Activated naive CD8-positive, alpha-beta T cell treated with anti-CD3 and anti-CD28 coated beads, Interleukin-2, amount 10 ng/mL, durations not matched to agents 7 days and 5 days (primary cell): Measurements from ENCODE around the gene TPK1. TPM values are rescaled to one million over a fixed set of nuclear protein-coding genes. Genes with fewer than 3 reads are reported as not detected.

ENCODE experiments used
- ATAC-seq: fragments of 150-1000 bp; cut with Tn5 transposase; one replicate; pipeline ENCODE4 v1.10.0; 2021; ENCODE audit warnings: low read depth, moderate library complexity
- POLR2A ChIA-PET: fragments of 350-600 bp; sonication (Branson Sonifier 250); formaldehyde crosslinking; loops from one replicate; lab custom pipeline; 2021; ENCODE audit warnings: antibody characterized with exemption; lab: Charles Lee
- DNase-seq: peaks from one replicate; pipeline ENCODE4 v3.0.0; 2021
- H3K27ac Mint-ChIP-seq: one replicate; pipeline ENCODE4 v1.8.0; 2022; ENCODE audit warnings: mild to moderate bottlenecking, mixed read lengths
- H3K27me3 Mint-ChIP-seq: one replicate; pipeline ENCODE4 v1.8.0; 2022; ENCODE audit warnings: mild to moderate bottlenecking, moderate library complexity, mixed read lengths
- H3K36me3 Mint-ChIP-seq: one replicate; pipeline ENCODE4 v1.8.0; 2021; ENCODE audit warnings: mild to moderate bottlenecking, mixed read lengths
- H3K4me1 Mint-ChIP-seq: one replicate; pipeline ENCODE4 v1.8.0; 2021; ENCODE audit warnings: mixed read lengths
- H3K4me3 Mint-ChIP-seq: one replicate; pipeline ENCODE4 v1.8.0; 2022; ENCODE audit warnings: mild to moderate bottlenecking, moderate library complexity, mixed read lengths
- H3K9me3 Mint-ChIP-seq: one replicate; pipeline ENCODE4 v1.8.0; 2021; ENCODE audit warnings: mixed read lengths
- total RNA-seq, 2 experiments: library from RNA; stranded (reverse); gene quantifications; one replicate each; pipeline ENCODE4 v1.2.3, GENCODE V29; 2021

The TPK1 gene
- total RNA-seq, 2 experiments from 2014 or later: 17.7 to 21.0 TPM

DNA sequence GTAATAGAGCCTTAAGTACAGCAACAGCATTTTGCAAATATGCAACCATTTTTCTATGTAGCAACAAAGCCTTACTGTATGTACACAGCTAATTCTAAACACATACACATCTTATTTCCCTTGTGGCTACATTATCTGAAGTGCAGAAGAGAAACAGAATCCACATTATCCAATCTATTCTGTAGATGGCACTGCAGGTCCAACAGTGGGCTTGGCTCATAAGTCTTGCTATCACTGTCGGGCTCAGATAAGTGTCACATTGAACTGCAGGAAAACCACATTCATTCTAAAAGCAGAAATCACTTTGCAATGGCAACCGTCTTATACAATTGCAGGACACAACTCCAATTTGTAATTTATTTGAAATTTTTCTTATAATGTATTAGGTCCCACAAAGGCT is 322.5 kb downstream of the TPK1 start:
- ATAC-seq (no peak), DNase-seq (no peak)
- H3K27ac Mint-ChIP-seq: no peak overlapping the region
- no peaks in the 10 kb centered on the region for H3K9me3 Mint-ChIP-seq
- no peaks in the 10 kb centered on the region for H3K36me3 Mint-ChIP-seq
- H3K4me1 Mint-ChIP-seq: peaks cover 3% of the 10 kb centered on the region
- POLR2A ChIA-PET: no interaction called here
- H3K27me3 Mint-ChIP-seq: no peaks in the 10 kb centered on the region
- no peak overlapping the region for H3K4me3 Mint-ChIP-seq

GRCh38 chr7:144510621-144511020 is 325.2 kb downstream of the TPK1 start:
- no peak overlapping the region for H3K4me3 Mint-ChIP-seq
- H3K27me3 Mint-ChIP-seq: no peaks in the 10 kb centered on the region
- POLR2A ChIA-PET: no interaction called here
- DNase-seq (no peak), ATAC-seq (no peak)
- H3K27ac Mint-ChIP-seq: no peak overlapping the region
- no peaks in the 10 kb centered on the region for H3K4me1 Mint-ChIP-seq
- no peaks in the 10 kb centered on the region for H3K36me3 Mint-ChIP-seq
- no peaks in the 10 kb centered on the region for H3K9me3 Mint-ChIP-seq

DNA sequence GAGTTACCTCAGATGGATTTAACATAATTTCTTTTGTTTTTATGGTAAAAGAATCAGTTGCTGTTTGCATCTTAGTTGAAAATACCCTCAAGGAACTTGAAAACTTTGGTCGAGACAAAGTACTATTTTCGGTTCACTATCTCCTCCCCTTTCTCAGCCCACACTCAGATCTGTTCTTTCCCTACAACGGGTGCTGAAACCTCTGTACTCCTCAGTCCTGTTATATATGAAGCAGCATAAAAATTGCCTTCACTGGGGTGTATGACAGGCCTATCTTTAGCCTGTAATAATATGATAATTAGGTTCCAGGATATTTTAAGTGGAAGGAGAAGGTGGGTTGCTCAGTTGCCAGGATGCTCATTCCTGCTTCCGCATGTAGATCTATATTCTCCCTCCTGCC is 327.2 kb downstream of the TPK1 start:
- no peaks in the 10 kb centered on the region for H3K4me1 Mint-ChIP-seq
- ATAC-seq (no peak), DNase-seq (no peak)
- peaks cover 2% of the 10 kb centered on the region for H3K36me3 Mint-ChIP-seq
- no peaks in the 10 kb centered on the region for H3K9me3 Mint-ChIP-seq
- no peaks in the 10 kb centered on the region for H3K27me3 Mint-ChIP-seq
- POLR2A ChIA-PET: no interaction called here
- H3K4me3 Mint-ChIP-seq: no peak overlapping the region
- no peak overlapping the region for H3K27ac Mint-ChIP-seq

DNA sequence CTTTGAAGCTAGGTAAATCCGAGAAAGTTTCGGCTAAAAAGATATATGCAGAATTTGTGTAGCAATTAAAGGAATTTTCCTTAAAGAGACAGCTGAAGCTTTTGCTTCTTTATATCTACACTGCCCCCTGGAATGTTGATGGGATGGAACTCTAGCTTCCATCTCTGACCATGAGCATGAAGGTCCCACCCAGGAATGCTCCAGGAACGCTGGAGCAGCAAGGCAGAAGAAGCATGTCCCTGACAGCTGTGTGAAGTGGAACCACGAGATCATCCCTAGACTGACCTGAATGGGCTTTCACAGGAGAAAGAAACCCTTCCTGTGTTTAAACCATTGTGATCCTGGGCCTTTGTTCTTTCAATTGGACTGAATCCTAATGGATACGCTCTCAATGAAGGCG is 332.6 kb downstream of the TPK1 start:
- H3K4me1 Mint-ChIP-seq: no peaks in the 10 kb centered on the region
- no peak overlapping the region for H3K27ac Mint-ChIP-seq
- H3K4me3 Mint-ChIP-seq: no peak overlapping the region
- DNase-seq (no peak), ATAC-seq (no peak)
- POLR2A ChIA-PET: no interaction called here
- H3K36me3 Mint-ChIP-seq: peaks cover 2% of the 10 kb centered on the region
- no peaks in the 10 kb centered on the region for H3K27me3 Mint-ChIP-seq
- no peaks in the 10 kb centered on the region for H3K9me3 Mint-ChIP-seq

GRCh38 chr7:144500225-144500624 is 335.6 kb downstream of the TPK1 start:
- POLR2A ChIA-PET: no interaction called here
- no peak overlapping the region for H3K4me3 Mint-ChIP-seq

GRCh38 chr7:144497282-144497681 is 338.6 kb downstream of the TPK1 start:
- ATAC-seq (no peak), DNase-seq (no peak)
- Mint-ChIP-seq H3K27me3 (no peaks in the 10 kb centered on the region), H3K4me1 (no peaks in the 10 kb centered on the region), H3K27ac (no peak overlapping the region), H3K9me3 (no peaks in the 10 kb centered on the region), H3K4me3 (no peak overlapping the region), H3K36me3 (no peaks in the 10 kb centered on the region)
- POLR2A ChIA-PET: no interaction called here

More at GRCh38 chr7:144500225-144500624, 335.6 kb downstream of the TPK1 start:
- no peak overlapping the region for H3K27ac Mint-ChIP-seq
- H3K27me3 Mint-ChIP-seq: no peaks in the 10 kb centered on the region
- H3K36me3 Mint-ChIP-seq: no peaks in the 10 kb centered on the region
- no peaks in the 10 kb centered on the region for H3K9me3 Mint-ChIP-seq
- DNase-seq: no peak
- H3K4me1 Mint-ChIP-seq: no peaks in the 10 kb centered on the region
- no peak for ATAC-seq

GRCh38 chr7:144494355-144494754 is 341.5 kb downstream of the TPK1 start:
- Mint-ChIP-seq H3K4me3 (no peak overlapping the region), H3K4me1 (peaks cover 3% of the 10 kb centered on the region), H3K36me3 (no peaks in the 10 kb centered on the region), H3K27me3 (no peaks in the 10 kb centered on the region), H3K9me3 (no peaks in the 10 kb centered on the region), H3K27ac (no peak overlapping the region)
- POLR2A ChIA-PET: no interaction called here
- DNase-seq (no peak), ATAC-seq (no peak)

DNA sequence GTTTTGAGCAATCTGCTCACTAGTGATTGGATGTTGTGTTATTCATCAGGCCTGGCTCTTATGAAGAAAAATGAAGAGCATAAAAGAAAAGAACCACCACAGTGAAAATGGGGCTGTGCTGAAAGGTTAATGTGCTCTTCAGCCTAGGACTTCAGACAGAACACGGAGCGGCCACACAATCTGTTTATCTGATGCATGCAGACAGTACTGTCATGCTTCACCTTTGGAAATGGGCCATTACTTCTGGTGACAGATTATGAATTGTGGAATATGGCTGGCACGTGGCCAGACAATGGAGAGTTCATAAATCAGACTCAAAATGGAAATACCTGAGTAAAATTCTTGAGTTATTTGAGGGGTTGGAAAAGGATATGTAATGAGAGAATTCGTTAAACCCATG is 346.3 kb downstream of the TPK1 start:
- DNase-seq (no peak), ATAC-seq (no peak)

GRCh38 chr7:144488977-144489376 is 346.9 kb downstream of the TPK1 start:
- H3K27ac Mint-ChIP-seq: no peak overlapping the region
- POLR2A ChIA-PET: no interaction called here
- no peak for ATAC-seq
- H3K36me3 Mint-ChIP-seq: peaks cover 4% of the 10 kb centered on the region
- peaks cover 1% of the 10 kb centered on the region for H3K9me3 Mint-ChIP-seq
- peaks cover 3% of the 10 kb centered on the region for H3K4me1 Mint-ChIP-seq
- DNase-seq: no peak
- H3K27me3 Mint-ChIP-seq: no peaks in the 10 kb centered on the region
- no peak overlapping the region for H3K4me3 Mint-ChIP-seq

More for the DNA sequence above, 346.3 kb downstream of the TPK1 start:
- POLR2A ChIA-PET: no interaction called here
- H3K36me3 Mint-ChIP-seq: peaks cover 4% of the 10 kb centered on the region
- H3K27me3 Mint-ChIP-seq: no peaks in the 10 kb centered on the region
- peaks cover 3% of the 10 kb centered on the region for H3K4me1 Mint-ChIP-seq
- H3K4me3 Mint-ChIP-seq: no peak overlapping the region
- no peak overlapping the region for H3K27ac Mint-ChIP-seq
- H3K9me3 Mint-ChIP-seq: no peaks in the 10 kb centered on the region

- Mint-ChIP-seq H3K9me3 (peaks cover 1% of the 10 kb centered on the region), H3K27me3 (no peaks in the 10 kb centered on the region), H3K27ac (no peak overlapping the region), H3K4me1 (peaks cover 3% of the 10 kb centered on the region), H3K4me3 (no peak overlapping the region), H3K36me3 (peaks cover 8% of the 10 kb centered on the region)
- POLR2A ChIA-PET: no interaction called here
- ATAC-seq (no peak), DNase-seq (no peak)
These were observed 348.0 kb downstream of the TPK1 start for GRCh38 chr7:144487901-144488300.

DNA sequence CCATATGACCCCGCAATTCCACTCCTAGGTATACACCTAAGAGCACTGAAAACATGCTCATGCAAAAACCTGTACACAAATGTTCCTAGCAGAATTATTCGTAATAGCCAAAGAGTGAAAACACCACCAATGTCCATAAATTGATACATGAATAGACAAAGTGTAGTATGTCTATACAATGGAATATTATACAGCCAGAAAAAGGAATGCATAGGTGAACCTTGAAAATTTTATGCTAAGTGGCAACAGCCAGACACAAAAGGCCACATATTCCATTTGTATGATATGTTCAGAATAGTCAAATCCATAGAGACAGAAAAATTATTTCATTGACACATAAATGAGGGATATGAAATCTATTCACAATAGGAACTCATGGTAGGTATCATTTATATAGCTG is 351.4 kb downstream of the TPK1 start:
- peaks cover 8% of the 10 kb centered on the region for H3K36me3 Mint-ChIP-seq
- H3K9me3 Mint-ChIP-seq: peaks cover 1% of the 10 kb centered on the region
- H3K27ac Mint-ChIP-seq: no peak overlapping the region
- H3K4me1 Mint-ChIP-seq: no peaks in the 10 kb centered on the region
- POLR2A ChIA-PET: no interaction called here
- ATAC-seq (no peak), DNase-seq (no peak)
- no peaks in the 10 kb centered on the region for H3K27me3 Mint-ChIP-seq
- H3K4me3 Mint-ChIP-seq: no peak overlapping the region

- POLR2A ChIA-PET: no interaction called here
- ATAC-seq (no peak), DNase-seq (no peak)
- peaks cover 8% of the 10 kb centered on the region for H3K36me3 Mint-ChIP-seq
- peaks cover 1% of the 10 kb centered on the region for H3K9me3 Mint-ChIP-seq
- no peaks in the 10 kb centered on the region for H3K4me1 Mint-ChIP-seq
- no peak overlapping the region for H3K27ac Mint-ChIP-seq
- no peaks in the 10 kb centered on the region for H3K27me3 Mint-ChIP-seq
- no peak overlapping the region for H3K4me3 Mint-ChIP-seq
These were observed 352.7 kb downstream of the TPK1 start for GRCh38 chr7:144483189-144483588.

- H3K9me3 Mint-ChIP-seq: peaks cover 1% of the 10 kb centered on the region
- H3K4me1 Mint-ChIP-seq: no peaks in the 10 kb centered on the region
- POLR2A ChIA-PET: no interaction called here
- no peak for ATAC-seq
- peaks cover 4% of the 10 kb centered on the region for H3K36me3 Mint-ChIP-seq
- no peak overlapping the region for H3K27ac Mint-ChIP-seq
- H3K27me3 Mint-ChIP-seq: no peaks in the 10 kb centered on the region
- H3K4me3 Mint-ChIP-seq: no peak overlapping the region
- no peak for DNase-seq
These were observed 354.0 kb downstream of the TPK1 start for GRCh38 chr7:144481833-144482232.

GRCh38 chr7:144477348-144477747 is 358.5 kb downstream of the TPK1 start:
- Mint-ChIP-seq H3K36me3 (no peaks in the 10 kb centered on the region), H3K4me1 (no peaks in the 10 kb centered on the region), H3K27me3 (no peaks in the 10 kb centered on the region), H3K27ac (no peak overlapping the region), H3K4me3 (no peak overlapping the region), H3K9me3 (no peaks in the 10 kb centered on the region)
- ATAC-seq (no peak), DNase-seq (no peak)
- POLR2A ChIA-PET: no interaction called here
